Left ventricle myocardium inferior (tissue), 1 donor: ENCODE data around the gene EHD4. TPM values are rescaled to one million over a fixed set of nuclear protein-coding genes. Genes with fewer than 3 reads are reported as not detected.

Experiments
- DNase-seq: peaks from one replicate; pipeline ENCODE4 v3.0.0-alpha.2; 2020
- H3K27ac ChIP-seq: fragments of 200-600 bp; replicated peaks from 2 replicates; pipeline ENCODE4 v1.8.0; 2021
- H3K27me3 ChIP-seq: fragments of 200-600 bp; 2 replicates; pipeline ENCODE4 v1.8.0; 2021; ENCODE audit warnings: low read depth
- H3K36me3 ChIP-seq: fragments of 200-600 bp; 2 replicates; pipeline ENCODE4 v1.8.0; 2021
- H3K4me1 ChIP-seq: fragments of 200-600 bp; 2 replicates; pipeline ENCODE4 v1.8.0; 2021
- H3K4me3 ChIP-seq: fragments of 200-600 bp; 2 replicates; pipeline ENCODE4 v1.8.0; 2021; ENCODE audit warnings: mild to moderate bottlenecking, moderate library complexity
- H3K9me3 ChIP-seq: fragments of 200-600 bp; replicated peaks from 2 replicates; pipeline ENCODE4 v1.8.0; 2021
- CTCF ChIP-seq: fragments of 200-600 bp; IDR thresholded peaks from 2 replicates; pipeline ENCODE4 v1.8.0; 2021; ENCODE audit warnings: antibody characterized with exemption, mild to moderate bottlenecking, borderline replicate concordance
- intact Hi-C: fragments of 100-400 bp; cut with micrococcal nuclease; formaldehyde crosslinking; loops from one replicate; pipeline ENCODE4 v1.11.0; 2022
- long read RNA-seq: library from polyadenylated mRNA; unstranded; transcript quantifications from one replicate; pipeline ENCODE4 v2.0.0, GENCODE V29; 2021
- total RNA-seq: library from RNA; stranded (reverse); fragmentation: NEBNext Ultra II Directional; extraction: Animal tissue kit (Norgen Biotek cat#: 25700); gene quantifications from one replicate; pipeline ENCODE4 v1.2.1, GENCODE V29; 2021
- donor health status: DM: no; HTN: yes; CAD: no; lungs with severe emphysema.

Gene EHD4
- 46.4 TPM for total RNA-seq
- long read RNA-seq, full-length matches to known transcripts: 238 of 301 reads
- long read RNA-seq, partial matches to known transcripts: 15 of 301 reads
- long read RNA-seq, other reads (novel, unspliced or antisense): 48 of 301 reads

- DNase-seq: peak; percentile 98
- Histone ChIP-seq H3K27ac (peak within 1 kb of the TSS; percentile 95), H3K4me1 (peaks cover 52% of the 10 kb centered on the region), H3K36me3 (no peaks in the 10 kb centered on the region), H3K27me3 (no peaks in the 10 kb centered on the region), H3K4me3 (peak within 1 kb of the TSS; percentile 90), H3K9me3 (no peaks in the 10 kb centered on the region)
- intact Hi-C loops: no loop called here
- TF ChIP-seq CTCF: peak; percentile 58
These were observed at the start of gene EHD4 for GRCh38 chr15:41972253-41973242. TSS of gene EHD4 (minus strand) at chr15:41972557. CDS start at chr15:41972494, 63 bp downstream.

GRCh38 chr15:42021593-42021992, 49.2 kb upstream of the EHD4 start:
- intact Hi-C loops: no loop called here
- Histone ChIP-seq H3K27me3 (no peaks in the 10 kb centered on the region), H3K4me1 (peaks cover 26% of the 10 kb centered on the region), H3K9me3 (no peaks in the 10 kb centered on the region), H3K27ac (no peak overlapping the region), H3K36me3 (no peaks in the 10 kb centered on the region), H3K4me3 (no peak overlapping the region)
- no peak for DNase-seq
- no peak for TF ChIP-seq CTCF

GRCh38 chr15:42020713-42021273, 48.4 kb upstream of the EHD4 start, which contains the start of gene PLA2G4E:
TSS of gene PLA2G4E (minus strand) at chr15:42021042. CDS start at chr15:42021030, 12 bp downstream.
- Histone ChIP-seq H3K9me3 (no peaks in the 10 kb centered on the region), H3K27me3 (no peaks in the 10 kb centered on the region), H3K4me1 (peaks cover 26% of the 10 kb centered on the region), H3K27ac (no peak within 1 kb of the TSS), H3K4me3 (no peak within 1 kb of the TSS), H3K36me3 (no peaks in the 10 kb centered on the region)
- intact Hi-C loops: no loop called here
- no peak for DNase-seq
- no peak for TF ChIP-seq CTCF

GRCh38 chr15:42018306-42019224, 46.2 kb upstream of the EHD4 start:
- no peak for TF ChIP-seq CTCF
- H3K36me3 ChIP-seq: no peaks in the 10 kb centered on the region
- intact Hi-C loops: no loop called here
- peak; percentile 52 for DNase-seq
- no peaks in the 10 kb centered on the region for H3K9me3 ChIP-seq
- peaks cover 21% of the 10 kb centered on the region for H3K4me1 ChIP-seq
- no peaks in the 10 kb centered on the region for H3K27me3 ChIP-seq
- no peak overlapping the region for H3K4me3 ChIP-seq
- peak overlapping the region; percentile 68 for H3K27ac ChIP-seq

- Histone ChIP-seq H3K27ac (no peak overlapping the region), H3K27me3 (no peaks in the 10 kb centered on the region), H3K4me1 (peaks cover 21% of the 10 kb centered on the region), H3K4me3 (no peak overlapping the region), H3K36me3 (no peaks in the 10 kb centered on the region), H3K9me3 (no peaks in the 10 kb centered on the region)
- DNase-seq: no peak
- no peak for TF ChIP-seq CTCF
- intact Hi-C loops: no loop called here
These were observed 44.6 kb upstream of the EHD4 start for GRCh38 chr15:42016971-42017370.
